Endothelial cell of hepatic sinusoid (primary cell): ENCODE results near the gene CHST1.

Source experiments
- in situ Hi-C: cut with HindIII; loops from 2 replicates; pipeline ENCODE4 v1.10.0; 2017; ENCODE audit warnings: low sequenced_read_pairs

The CHST1 gene

GRCh38 chr11:45665206-45665932 is at the start of gene CHST1:
Gene CHST1, minus strand, starts transcription at chr11:45665622. Its CDS starts 14,699 bp downstream, at chr11:45650923.
- in situ Hi-C loops, result no loop called here

- in situ Hi-C loops, result no loop called here
Measured at GRCh38 chr11:45713573-45713972, 48.2 kb upstream of the CHST1 start.

GRCh38 chr11:45710561-45710960 is 45.1 kb upstream of the CHST1 start:
- in situ Hi-C loops, result no loop called here

GRCh38 chr11:45708887-45709663 is 43.7 kb upstream of the CHST1 start:
- in situ Hi-C loops, result no loop called here

GRCh38 chr11:45704635-45705034 is 39.2 kb upstream of the CHST1 start:
- in situ Hi-C loops, result no loop called here

GRCh38 chr11:45704133-45704532 is 38.7 kb upstream of the CHST1 start:
- in situ Hi-C loops, result no loop called here

- in situ Hi-C loops, result no loop called here
Measured at GRCh38 chr11:45702511-45702910, 37.1 kb upstream of the CHST1 start.

- in situ Hi-C loops, result no loop called here
Measured at GRCh38 chr11:45698777-45699497, 33.5 kb upstream of the CHST1 start.

GRCh38 chr11:45692808-45693453 is 27.5 kb upstream of the CHST1 start:
- in situ Hi-C loops, result no loop called here

- in situ Hi-C loops, result no loop called here
Measured at GRCh38 chr11:45688472-45689033, 23.1 kb upstream of the CHST1 start.

GRCh38 chr11:45687836-45688235 is 22.4 kb upstream of the CHST1 start:
- in situ Hi-C loops, result no loop called here

- in situ Hi-C loops, result no loop called here
Measured at GRCh38 chr11:45685964-45686537, 20.6 kb upstream of the CHST1 start.

- in situ Hi-C loops, result loop anchor here (5.0 kb wide), 1 partner anchor 83 kb away; no protein-coding TSS in a partner anchor
Measured at GRCh38 chr11:45684440-45684839, 19.0 kb upstream of the CHST1 start.

- in situ Hi-C loops, result loop anchor here (5.0 kb wide), 1 partner anchor 84 kb away; no protein-coding TSS in a partner anchor
Measured at GRCh38 chr11:45683271-45684058, 18.0 kb upstream of the CHST1 start.

- in situ Hi-C loops, result loop anchor here (5.0 kb wide), 1 partner anchor 87 kb away; no protein-coding TSS in a partner anchor
Measured at GRCh38 chr11:45679806-45680205, 14.4 kb upstream of the CHST1 start.

- in situ Hi-C loops, result no loop called here
Measured at GRCh38 chr11:45678976-45679375, 13.6 kb upstream of the CHST1 start.

GRCh38 chr11:45677770-45678512 is 12.5 kb upstream of the CHST1 start:
- in situ Hi-C loops, result no loop called here

- in situ Hi-C loops, result no loop called here
Measured at GRCh38 chr11:45676522-45677095, 11.2 kb upstream of the CHST1 start.
